Kidney (tissue), 14 donors: ENCODE results near the gene HPSE2. TPM values are rescaled to one million over a fixed set of nuclear protein-coding genes. Genes with fewer than 3 reads are reported as not detected.

Source experiments
- DNase-seq, 5 donors: peaks; one replicate each; pipeline ENCODE4 v3.0.0-alpha.2; 2013 to 2020
- FAIRE-seq: peaks from 2 replicates; lab custom pipeline; 2012; peaks lifted over from hg19 to GRCh38; lab: Jason Lieb, UNC
- H3K27ac ChIP-seq, 2 donors: one replicate each; pipeline ENCODE4 v1.7.0; 2013; ENCODE audit warnings: low read depth in 2 of 2, low read length in 2 of 2, inconsistent platforms in 1 of 2
- H3K27me3 ChIP-seq: one replicate; pipeline ENCODE4 v1.7.1; 2013; ENCODE audit warnings: low read length, inconsistent platforms; ENCODE audit not compliant: control insufficient read depth, insufficient read depth
- H3K36me3 ChIP-seq, 3 donors: one replicate each; pipeline versions ENCODE4 v1.7.0 to v1.7.1; 2013; ENCODE audit warnings: low read length in 3 of 3, control low read depth in 1 of 3, inconsistent platforms in 1 of 3; ENCODE audit not compliant: insufficient read depth in 3 of 3, control insufficient read depth in 2 of 3
- H3K4me1 ChIP-seq, 3 donors: one replicate each; pipeline versions ENCODE4 v1.7.0 to v1.7.1; 2013; ENCODE audit warnings: low read length in 3 of 3, inconsistent platforms in 1 of 3, low read depth in 1 of 3; ENCODE audit not compliant: control insufficient read depth in 2 of 3, insufficient read depth in 2 of 3
- H3K4me3 ChIP-seq, 3 donors: one replicate each; pipeline versions ENCODE4 v1.7.0 to v1.8.1; 2013; ENCODE audit warnings: low read length in 3 of 3, control low read depth in 1 of 3, inconsistent platforms in 1 of 3
- H3K9ac ChIP-seq, 3 donors: one replicate each; pipeline versions ENCODE4 v1.7.0 to v1.7.1; 2013; ENCODE audit warnings: low read length in 3 of 3, control low read depth in 1 of 3, inconsistent platforms in 1 of 3
- H3K9me3 ChIP-seq, 3 donors: one replicate each; pipeline versions ENCODE4 v1.7.0 to v1.7.1; 2013; ENCODE audit warnings: low read length in 3 of 3, control low read depth in 1 of 3, inconsistent platforms in 1 of 3; ENCODE audit not compliant: control insufficient read depth in 2 of 3, insufficient read depth in 1 of 3
- CTCF ChIP-seq: IDR thresholded peaks from 3 replicates; pipeline ENCODE4 v1.5.1; 2012; ENCODE audit warnings: mild to moderate bottlenecking, moderate library complexity, borderline replicate concordance; ENCODE audit not compliant: insufficient read depth; ENCODE audit errors: extremely low read depth
- intact Hi-C: fragments of 100-400 bp; cut with DNase I; formaldehyde crosslinking; loops from one replicate; pipeline ENCODE4 v1.11.1; 2022
- polyA plus RNA-seq: library from polyadenylated mRNA; stranded (reverse); fragments of 350-450 nt; fragmentation: Illumina TruSeq; extraction: RNeasy Lipid Tissue Mini Kit (QIAGEN cat#74804); gene quantifications from one replicate; pipeline ENCODE4 v1.2.3, GENCODE V29; 2014; ENCODE audit warnings: low read depth, low replicate concordance; ENCODE audit not compliant: insufficient read depth
- total RNA-seq: library from RNA; stranded (reverse); fragmentation: NEBNext Ultra II Directional; extraction: Animal tissue kit (Norgen Biotek cat#: 25700); gene quantifications from one replicate; pipeline ENCODE4 v1.2.1, GENCODE V29; 2021
- donor health status: control.
- donor health status: control.
- donor health status: control.
- donor health status: control.
- donor health status: control.
- donor health status: DM: yes; HTN: yes; CAD: no.
- donor health status: Normal renal cell carcinoma (clear cell type).

HPSE2 gene
- total and polyA plus RNA-seq, 2 donors from 2014 or later: 1.4 to 3.0 TPM

DNA sequence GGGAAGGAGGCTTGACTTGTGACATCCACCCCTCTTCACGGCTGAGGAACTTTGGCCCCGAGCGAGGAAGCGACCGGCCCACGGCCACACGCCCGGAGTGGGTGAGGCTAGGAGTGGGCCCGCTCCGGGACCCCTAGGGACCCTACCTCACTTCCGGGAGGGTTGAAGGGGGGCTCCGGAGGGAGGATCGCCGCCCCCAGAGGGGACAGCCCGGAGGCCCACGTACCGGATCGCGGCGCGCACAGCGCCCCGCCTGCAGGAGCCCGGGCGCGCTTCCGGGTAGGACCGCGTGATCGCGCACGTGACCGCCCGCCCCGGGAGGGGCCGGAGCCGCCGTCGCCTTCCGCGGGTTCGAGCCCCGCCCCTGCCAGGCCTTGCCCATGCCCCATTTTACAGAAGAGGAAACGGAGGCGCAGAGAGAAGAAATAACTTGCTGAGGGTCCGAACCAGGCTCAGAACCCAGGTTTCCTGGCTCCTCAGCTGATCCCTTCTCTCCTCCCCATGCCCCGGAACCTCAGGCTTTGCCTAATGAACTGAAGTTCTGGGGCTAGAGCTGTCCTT lies 788.9 kb downstream of the HPSE2 start, which contains the start of gene HPS1:
TSS of gene HPS1 (minus strand) at position 275 of the 561 bp plus-strand sequence. CDS start 3,695 bp downstream, outside the sequence.
- Histone ChIP-seq H3K9me3 (no peaks in the 10 kb centered on the region), H3K4me1 (peaks cover 0 to 7% (median 4%) of the 10 kb centered on the region in 3 donors), H3K9ac (peak within 1 kb of the TSS; percentile 56 to 85 (median 75)), H3K4me3 (peak within 1 kb of the TSS; percentile 66 to 87 (median 85)), H3K36me3 (peaks cover 0 to 10% (median 0%) of the 10 kb centered on the region in 3 donors), H3K27ac (peak within 1 kb of the TSS; percentile 81 to 89), H3K27me3 (no peaks in the 10 kb centered on the region)
- FAIRE-seq (no peak), DNase-seq (peak; percentile 74 to 95 (median 88))
- TF ChIP-seq CTCF: no peak
- intact Hi-C loops: no loop called here

DNA sequence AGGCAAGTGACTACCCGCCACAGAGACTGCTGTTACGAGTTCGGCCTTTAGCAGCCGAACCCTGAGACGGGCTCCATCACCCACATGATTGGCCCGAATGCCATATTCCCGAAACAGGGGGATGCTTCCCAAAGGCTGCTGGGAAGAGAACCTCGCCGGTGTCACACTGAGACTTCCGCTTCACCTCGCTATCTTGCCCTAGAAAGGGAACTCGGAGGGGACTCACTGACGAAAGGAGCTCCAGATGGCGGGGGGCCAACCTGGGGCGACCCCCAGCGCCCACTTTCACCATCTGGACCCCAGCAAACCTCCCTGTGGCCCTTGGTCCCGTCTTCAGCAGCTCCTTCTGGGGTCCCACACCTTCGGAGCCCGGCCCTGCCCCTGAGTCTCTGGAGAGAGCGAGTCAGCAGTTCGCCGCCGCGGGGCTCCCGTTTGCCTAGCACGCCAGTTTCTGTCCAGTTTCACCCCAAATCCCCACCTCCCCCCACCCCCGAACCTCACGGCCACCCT lies 789.4 kb downstream of the HPSE2 start:
- TF ChIP-seq CTCF: no peak
- intact Hi-C loops: no loop called here
- peaks cover 0 to 10% (median 0%) of the 10 kb centered on the region in 3 donors for H3K36me3 ChIP-seq
- H3K27ac ChIP-seq: peak overlapping the region; percentile 81 to 89
- peaks cover 0 to 7% (median 4%) of the 10 kb centered on the region in 3 donors for H3K4me1 ChIP-seq
- no peaks in the 10 kb centered on the region for H3K27me3 ChIP-seq
- DNase-seq (peak in 2 of 5 donors; percentile 36 to 49), FAIRE-seq (no peak)
- peak overlapping the region in 2 of 3 donors; percentile 30 to 56 for H3K9ac ChIP-seq
- H3K4me3 ChIP-seq: peak overlapping the region; percentile 66 to 87 (median 85)
- no peaks in the 10 kb centered on the region for H3K9me3 ChIP-seq

DNA sequence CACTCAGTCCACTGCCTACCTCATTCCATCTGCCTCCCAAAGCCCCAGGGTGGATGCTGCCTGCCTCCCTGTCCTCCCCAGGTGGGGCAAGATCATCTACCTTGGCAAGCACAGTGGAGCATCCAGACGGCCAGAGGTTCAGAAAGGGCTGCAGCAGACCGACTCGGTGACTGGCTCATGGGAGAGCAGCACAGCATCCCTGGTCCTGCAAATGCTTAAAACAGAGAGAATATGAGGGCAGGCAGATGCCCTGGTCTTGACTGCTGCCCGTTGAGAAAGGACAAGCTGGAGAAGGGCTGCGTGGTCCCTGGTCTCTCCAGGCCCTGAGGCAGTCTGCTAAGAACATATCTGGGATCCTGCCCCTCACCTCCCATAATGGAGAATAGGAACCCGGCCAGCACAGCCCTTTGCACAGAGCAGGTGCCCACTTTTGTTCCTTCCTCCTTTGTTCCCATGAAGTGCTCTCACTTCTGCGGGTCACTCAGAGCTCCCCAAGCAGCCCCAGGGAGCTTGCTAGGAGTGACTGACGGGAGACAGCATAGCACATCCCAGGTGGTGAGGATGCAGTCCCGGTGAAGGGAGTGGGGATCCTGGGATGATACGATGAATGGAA lies 790.3 kb downstream of the HPSE2 start:
- Histone ChIP-seq H3K9ac (no peak overlapping the region), H3K27ac (peak overlapping the region in 1 of 2 donors; percentile 10), H3K9me3 (no peaks in the 10 kb centered on the region), H3K27me3 (no peaks in the 10 kb centered on the region), H3K36me3 (peaks cover 0 to 10% (median 0%) of the 10 kb centered on the region in 3 donors), H3K4me1 (peaks cover 0 to 7% (median 4%) of the 10 kb centered on the region in 3 donors), H3K4me3 (peak overlapping the region in 1 of 3 donors; percentile 66)
- DNase-seq: no peak
- no peak for TF ChIP-seq CTCF
- intact Hi-C loops: no loop called here
- FAIRE-seq: no peak
